ENCODE data around the gene STYK1. TPM values are rescaled to one million over a fixed set of nuclear protein-coding genes. Genes with fewer than 3 reads are reported as not detected.
"Not testable (repeated sequence)": the region's sequence is repeated elsewhere in the genome, so short reads cannot be mapped to it uniquely, and the experiment has no call there.

STYK1 gene
- total RNA-seq, 1 donor from 2014 or later, result 0.53 TPM

DNA sequence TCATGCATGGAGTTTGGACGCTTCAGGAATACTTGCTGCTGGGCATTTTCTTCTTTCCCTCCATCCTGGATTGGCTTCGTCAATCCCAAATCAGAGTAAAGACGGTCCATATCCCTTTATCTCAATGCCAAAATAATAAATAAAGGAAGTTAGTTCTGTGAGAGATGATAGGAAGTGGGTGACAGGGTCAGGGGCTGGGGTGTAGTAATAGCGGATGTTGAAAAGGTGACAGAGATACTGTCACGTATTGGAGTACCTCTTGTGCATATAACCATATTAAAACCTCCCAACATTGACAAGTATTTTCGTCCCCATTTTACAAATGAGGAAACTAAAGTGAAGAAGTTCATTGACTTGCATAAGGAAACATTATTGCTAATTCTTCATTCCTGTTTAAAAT lies 72.9 kb downstream of the STYK1 start:
- DNase-seq (ENCODE audit: low read depth) (no peak), FAIRE-seq (no peak)
- TF ChIP-seq, protein P1, sequence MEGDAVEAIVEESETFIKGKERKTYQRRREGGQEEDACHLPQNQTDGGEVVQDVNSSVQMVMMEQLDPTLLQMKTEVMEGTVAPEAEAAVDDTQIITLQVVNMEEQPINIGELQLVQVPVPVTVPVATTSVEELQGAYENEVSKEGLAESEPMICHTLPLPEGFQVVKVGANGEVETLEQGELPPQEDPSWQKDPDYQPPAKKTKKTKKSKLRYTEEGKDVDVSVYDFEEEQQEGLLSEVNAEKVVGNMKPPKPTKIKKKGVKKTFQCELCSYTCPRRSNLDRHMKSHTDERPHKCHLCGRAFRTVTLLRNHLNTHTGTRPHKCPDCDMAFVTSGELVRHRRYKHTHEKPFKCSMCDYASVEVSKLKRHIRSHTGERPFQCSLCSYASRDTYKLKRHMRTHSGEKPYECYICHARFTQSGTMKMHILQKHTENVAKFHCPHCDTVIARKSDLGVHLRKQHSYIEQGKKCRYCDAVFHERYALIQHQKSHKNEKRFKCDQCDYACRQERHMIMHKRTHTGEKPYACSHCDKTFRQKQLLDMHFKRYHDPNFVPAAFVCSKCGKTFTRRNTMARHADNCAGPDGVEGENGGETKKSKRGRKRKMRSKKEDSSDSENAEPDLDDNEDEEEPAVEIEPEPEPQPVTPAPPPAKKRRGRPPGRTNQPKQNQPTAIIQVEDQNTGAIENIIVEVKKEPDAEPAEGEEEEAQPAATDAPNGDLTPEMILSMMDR (IDR thresholded peaks at IDR 0.05; ENCODE audit: insufficient read depth, low read length, severe bottlenecking), result no peak

DNA sequence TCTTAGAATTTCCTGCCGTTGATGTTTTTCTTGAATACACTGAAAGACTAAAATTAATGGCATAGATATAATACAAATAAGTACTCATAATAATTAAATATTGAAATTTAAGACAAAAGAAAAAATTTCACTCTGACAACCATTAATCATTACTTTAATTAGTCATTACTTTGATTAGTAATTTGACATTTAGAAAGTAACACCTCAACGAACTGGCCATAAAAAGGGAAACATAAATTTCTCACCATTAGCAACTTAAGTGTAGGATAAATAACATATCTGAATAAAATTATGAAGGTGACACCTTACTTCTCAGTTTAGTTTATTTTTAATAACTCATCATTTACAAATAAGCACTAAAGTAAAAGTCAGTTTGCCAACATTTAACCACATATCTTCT lies 78.0 kb downstream of the STYK1 start:
- no peak for FAIRE-seq
- Histone ChIP-seq H3K4me3 (ENCODE audit: low read depth, low read length) (no peak overlapping the region), H3K27me3 (ENCODE audit: control insufficient read depth, insufficient read depth, low read length) (no peaks in the 10 kb centered on the region), H3K36me3 (ENCODE audit: control insufficient read depth, insufficient read depth, low read length) (peaks cover 1% of the 10 kb centered on the region)
- DNase-seq (ENCODE audit: low read depth), result no peak
- TF ChIP-seq, protein P1 (IDR thresholded peaks at IDR 0.05; ENCODE audit: insufficient read depth, low read length, severe bottlenecking), result no peak

More for the DNA sequence above, 72.9 kb downstream of the STYK1 start:
- Histone ChIP-seq H3K27me3 (ENCODE audit: control insufficient read depth, insufficient read depth, low read length) (no peaks in the 10 kb centered on the region), H3K36me3 (ENCODE audit: control insufficient read depth, insufficient read depth, low read length) (peaks cover 1% of the 10 kb centered on the region), H3K4me3 (ENCODE audit: low read depth, low read length) (no peak overlapping the region)

DNA sequence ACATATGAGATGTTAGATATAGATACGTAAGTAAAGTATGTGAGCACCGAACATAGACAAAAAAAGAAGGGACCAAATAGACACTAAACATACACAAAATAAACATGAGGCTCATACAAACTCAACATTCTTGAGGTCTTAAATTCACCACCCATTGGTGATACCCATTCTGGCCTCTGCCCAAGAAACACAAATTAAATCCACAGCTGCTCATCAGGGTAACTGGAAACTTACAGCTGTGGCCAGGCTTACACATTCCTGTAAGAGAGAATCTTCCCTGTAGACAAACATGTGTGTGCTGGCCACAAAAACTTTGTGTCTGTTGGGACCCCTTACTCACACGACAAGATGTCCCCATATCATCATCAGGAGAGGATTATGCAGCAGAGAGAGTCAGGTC lies 82.9 kb downstream of the STYK1 start:
- FAIRE-seq, result no peak
- TF ChIP-seq, protein P1 (IDR thresholded peaks at IDR 0.05; ENCODE audit: insufficient read depth, low read length, severe bottlenecking), result no peak
- Histone ChIP-seq H3K4me3 (ENCODE audit: low read depth, low read length) (no peak overlapping the region), H3K36me3 (ENCODE audit: control insufficient read depth, insufficient read depth, low read length) (no peaks in the 10 kb centered on the region), H3K27me3 (ENCODE audit: control insufficient read depth, insufficient read depth, low read length) (no peaks in the 10 kb centered on the region)
- DNase-seq (ENCODE audit: low read depth), result no peak

DNA sequence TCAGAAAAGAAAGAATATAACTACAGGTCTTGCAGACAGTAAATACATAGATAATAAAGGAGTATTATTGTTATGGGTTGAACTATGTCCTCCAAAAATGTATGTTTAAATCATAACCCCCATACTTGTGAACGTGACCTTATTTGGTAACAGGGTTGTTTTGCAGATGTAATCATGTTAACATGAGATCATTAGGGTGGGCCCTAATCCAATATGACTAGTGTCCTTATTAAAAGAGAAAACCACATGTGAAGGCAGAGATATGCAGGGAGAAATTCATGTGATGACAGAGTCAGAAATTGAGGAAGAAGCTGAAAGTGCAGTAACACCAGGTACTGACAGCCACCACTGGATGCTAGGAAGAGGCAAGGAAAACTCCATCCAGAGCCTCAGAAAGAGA lies 89.4 kb downstream of the STYK1 start:
- TF ChIP-seq, protein P1 (IDR thresholded peaks at IDR 0.05; ENCODE audit: insufficient read depth, low read length, severe bottlenecking), result no peak
- no peaks in the 10 kb centered on the region for H3K27me3 ChIP-seq (ENCODE audit: control insufficient read depth, insufficient read depth, low read length)
- no peaks in the 10 kb centered on the region for H3K36me3 ChIP-seq (ENCODE audit: control insufficient read depth, insufficient read depth, low read length)
- FAIRE-seq, result no peak
- H3K4me3 ChIP-seq (ENCODE audit: low read depth, low read length), result no peak overlapping the region
- peak; percentile 13 for DNase-seq (ENCODE audit: low read depth)

DNA sequence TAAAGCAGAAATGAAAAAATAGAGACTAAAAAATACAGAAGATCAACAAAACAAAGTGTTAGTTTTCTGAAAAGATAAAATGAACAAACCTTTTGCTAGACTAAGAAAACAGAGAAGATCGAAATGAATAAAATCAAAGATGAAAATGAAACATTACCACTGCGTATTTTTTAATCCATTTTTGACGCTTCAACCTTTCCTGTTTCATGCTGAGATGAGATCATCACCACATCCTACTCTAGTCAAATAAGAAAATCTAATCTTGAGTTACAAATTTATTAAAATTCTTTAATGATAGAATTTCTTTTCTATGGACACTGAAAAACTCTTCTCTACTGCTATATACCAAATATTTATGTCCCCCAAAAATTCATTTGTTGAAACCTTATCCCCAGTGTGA lies 91.1 kb downstream of the STYK1 start:
- DNase-seq (ENCODE audit: low read depth) (no peak), FAIRE-seq (no peak)
- TF ChIP-seq, protein P1 (IDR thresholded peaks at IDR 0.05; ENCODE audit: insufficient read depth, low read length, severe bottlenecking), result no peak
- H3K4me3 ChIP-seq (ENCODE audit: low read depth, low read length), result no peak overlapping the region
- H3K27me3 ChIP-seq (ENCODE audit: control insufficient read depth, insufficient read depth, low read length), result no peaks in the 10 kb centered on the region
- no peaks in the 10 kb centered on the region for H3K36me3 ChIP-seq (ENCODE audit: control insufficient read depth, insufficient read depth, low read length)

DNA sequence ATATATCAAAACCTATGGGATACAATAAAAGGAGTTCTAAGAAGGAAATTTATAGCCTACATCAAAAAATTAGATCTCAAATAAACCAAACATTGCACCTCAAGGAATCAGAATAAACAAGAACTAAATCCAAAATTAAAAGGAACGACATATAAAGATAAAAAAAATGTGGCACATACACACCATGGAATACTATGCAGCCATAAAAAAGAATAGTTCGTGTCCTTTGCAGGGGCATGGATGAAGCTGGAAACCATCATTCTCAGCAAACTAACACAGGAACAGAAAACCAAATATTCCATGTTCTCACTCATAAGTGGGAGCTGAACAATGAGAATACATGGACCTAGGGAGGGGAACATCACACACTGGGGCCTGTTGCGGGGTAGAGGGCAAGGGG lies 91.7 kb downstream of the STYK1 start:
- not testable (repeated sequence) for DNase-seq (ENCODE audit: low read depth); H3K4me3 ChIP-seq (ENCODE audit: low read depth, low read length); H3K27me3 ChIP-seq (ENCODE audit: control insufficient read depth, insufficient read depth, low read length); FAIRE-seq; H3K36me3 ChIP-seq (ENCODE audit: control insufficient read depth, insufficient read depth, low read length)

Measured in bronchial epithelial cell (primary cell).